NCI-H510A treated with DMSO at 0.1 percent for 48 hours (cell line): ENCODE measurements around the gene USO1.

Source experiments
- DNase-seq: peaks from one replicate; lab custom pipeline; 2025; lab: John Stamatoyannopoulos, UW

Gene USO1

GRCh38 chr4:75845992-75846391, 121.6 kb downstream of the USO1 start:
- DNase-seq = no peak

GRCh38 chr4:75848171-75848760, 123.9 kb downstream of the USO1 start:
- peak; percentile 75 for DNase-seq

GRCh38 chr4:75848891-75849290, 124.5 kb downstream of the USO1 start:
- no peak for DNase-seq

GRCh38 chr4:75849461-75849860, 125.1 kb downstream of the USO1 start:
- DNase-seq = no peak

- DNase-seq = no peak
These were observed 134.3 kb downstream of the USO1 start for GRCh38 chr4:75858721-75859120.

- DNase-seq = no peak
These were observed 136.2 kb downstream of the USO1 start for GRCh38 chr4:75860606-75861005.
